Transverse colon (tissue), 4 donors: Measurements from ENCODE around the gene WDHD1. TPM values are rescaled to one million over a fixed set of nuclear protein-coding genes. Genes with fewer than 3 reads are reported as not detected.
"Not testable (repeated sequence)": the region's sequence is repeated elsewhere in the genome, so short reads cannot be mapped to it uniquely, and the experiment has no call there.

ENCODE experiments used
- DNase-seq: peaks from one replicate; pipeline ENCODE4 v3.0.0-alpha.2; 2019
- H3K27ac ChIP-seq, 4 donors: fragments of 200-600 bp; sonication (generic); 2 replicates each; pipeline ENCODE4 v1.5.1; 2016 to 2018; ENCODE audit warnings: inconsistent platforms in 4 of 4
- H3K27me3 ChIP-seq: fragments of 200-600 bp; sonication (generic); 2 replicates; pipeline ENCODE4 v1.5.1; 2017; ENCODE audit warnings: inconsistent platforms
- H3K36me3 ChIP-seq, 4 donors: fragments of 200-600 bp; sonication (generic); 2 replicates each; pipeline ENCODE4 v1.5.1; 2017 to 2019; ENCODE audit warnings: inconsistent platforms in 4 of 4
- H3K4me1 ChIP-seq, 4 donors: fragments of 200-600 bp; sonication (generic); 2 replicates each; pipeline ENCODE4 v1.5.1; 2017 to 2020; ENCODE audit warnings: inconsistent platforms in 4 of 4
- H3K4me3 ChIP-seq, 4 donors: fragments of 200-600 bp; sonication (generic); 1 replicate in 1 of 4; 2 replicates in 3 of 4; pipeline versions ENCODE4 v1.5.1 to v1.6.1; 2017 to 2019; ENCODE audit warnings: inconsistent platforms in 4 of 4
- H3K9me3 ChIP-seq, 2 donors: fragments of 200-600 bp; sonication (generic); 2 replicates each; pipeline ENCODE4 v1.5.1; 2017 to 2019; ENCODE audit warnings: inconsistent platforms in 2 of 2
- EP300 ChIP-seq: sonication (generic); formaldehyde crosslinking; IDR thresholded peaks from one replicate; pipeline ENCODE4 v1.6.1; 2017; ENCODE audit warnings: antibody characterized with exemption, low read depth
- POLR2A ChIP-seq: fragments of 450-650 bp; IDR thresholded peaks from one replicate; pipeline ENCODE4 v1.6.1; 2016; ENCODE audit warnings: antibody characterized with exemption, mild to moderate bottlenecking, moderate library complexity
- POLR2AphosphoS5 ChIP-seq, 3 donors: sonication (generic); formaldehyde crosslinking; IDR thresholded peaks; one replicate each; pipeline ENCODE4 v1.6.1; 2016; ENCODE audit warnings: antibody characterized with exemption in 3 of 3
- WGBS, 2 donors: methylation state at CpG; one replicate each; pipeline ENCODE4 v1.1.5; 2018; ENCODE audit warnings: low coverage in 1 of 2; 5-methylcytosine and 5-hydroxymethylcytosine counted together
- in situ Hi-C, 4 donors: fragments of 200-750 bp; cut with MboI; loops; one replicate each; pipeline versions ENCODE4 v1.15.0 to v1.15.1; 2017; ENCODE audit warnings: low sequenced_read_pairs in 3 of 4, low pct_ligation_motif_present in 1 of 4, low pct_unique_long_range_greater_than_20kb in 1 of 4
- intact Hi-C: fragments of 100-400 bp; cut with DNase I; formaldehyde crosslinking; loops from one replicate; pipeline ENCODE4 v1.15.1; 2023; ENCODE audit warnings: low total_unique reads
- total RNA-seq, 4 donors: library from RNA; depleted of rRNA; stranded (reverse); fragments of >200 nt; gene quantifications; one replicate each; pipeline ENCODE4 v1.1.0, GENCODE V29; 2016
- TF ChIP-seq, protein P1 (sequence below), 5 experiments: fragments of 200-600 bp in 3 of 5; fragments of 450-650 bp in 2 of 5; sonication (generic) in 3 of 5; IDR thresholded peaks; 1 replicate in 2 of 5; 2 replicates in 3 of 5; pipeline ENCODE4 v1.5.1; 2016 to 2017; ENCODE audit warnings: antibody characterized with exemption in 5 of 5, inconsistent platforms in 3 of 5, mild to moderate bottlenecking in 2 of 5, moderate library complexity in 1 of 5

The WDHD1 gene
- total RNA-seq, 4 donors from 2014 or later: 0.20 to 1.2 (median 1.1) TPM; not detected in 1

DNA sequence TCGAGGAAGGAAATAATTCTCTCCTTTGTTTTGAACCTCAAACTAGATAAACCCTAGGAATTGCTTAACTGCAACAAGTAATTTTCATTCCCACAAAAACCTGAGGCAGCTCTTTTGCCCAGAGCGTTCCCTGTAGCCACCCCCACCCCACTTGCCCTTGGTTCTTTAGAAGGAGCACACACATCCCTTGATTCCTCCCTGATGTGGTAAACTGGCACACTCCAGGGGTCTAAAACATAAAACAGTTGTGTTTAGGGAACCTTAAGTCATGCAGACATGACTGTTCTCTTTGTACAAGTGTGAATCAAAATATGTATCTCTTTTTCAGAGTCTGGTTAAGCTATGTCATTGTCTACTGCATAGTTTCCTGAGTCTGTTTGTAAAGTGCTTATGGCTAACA is 38.5 kb upstream of the WDHD1 start:
- TF ChIP-seq POLR2AphosphoS5 (IDR thresholded peaks at IDR 0.05): no peak
- no peak for TF ChIP-seq POLR2A
- TF ChIP-seq, protein P1, sequence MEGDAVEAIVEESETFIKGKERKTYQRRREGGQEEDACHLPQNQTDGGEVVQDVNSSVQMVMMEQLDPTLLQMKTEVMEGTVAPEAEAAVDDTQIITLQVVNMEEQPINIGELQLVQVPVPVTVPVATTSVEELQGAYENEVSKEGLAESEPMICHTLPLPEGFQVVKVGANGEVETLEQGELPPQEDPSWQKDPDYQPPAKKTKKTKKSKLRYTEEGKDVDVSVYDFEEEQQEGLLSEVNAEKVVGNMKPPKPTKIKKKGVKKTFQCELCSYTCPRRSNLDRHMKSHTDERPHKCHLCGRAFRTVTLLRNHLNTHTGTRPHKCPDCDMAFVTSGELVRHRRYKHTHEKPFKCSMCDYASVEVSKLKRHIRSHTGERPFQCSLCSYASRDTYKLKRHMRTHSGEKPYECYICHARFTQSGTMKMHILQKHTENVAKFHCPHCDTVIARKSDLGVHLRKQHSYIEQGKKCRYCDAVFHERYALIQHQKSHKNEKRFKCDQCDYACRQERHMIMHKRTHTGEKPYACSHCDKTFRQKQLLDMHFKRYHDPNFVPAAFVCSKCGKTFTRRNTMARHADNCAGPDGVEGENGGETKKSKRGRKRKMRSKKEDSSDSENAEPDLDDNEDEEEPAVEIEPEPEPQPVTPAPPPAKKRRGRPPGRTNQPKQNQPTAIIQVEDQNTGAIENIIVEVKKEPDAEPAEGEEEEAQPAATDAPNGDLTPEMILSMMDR (IDR thresholded peaks at IDR 0.05): no peak
- TF ChIP-seq EP300: no peak
- no peak overlapping the region for H3K4me3 ChIP-seq
- in situ Hi-C loops: no loop called here
- intact Hi-C loops: no loop called here
- no peaks in the 10 kb centered on the region for H3K27me3 ChIP-seq
- peaks cover 0 to 26% (median 10%) of the 10 kb centered on the region in 4 donors for H3K36me3 ChIP-seq
- peak overlapping the region in 1 of 4 donors; percentile 20 for H3K27ac ChIP-seq
- DNase-seq: no peak
- no peaks in the 10 kb centered on the region for H3K9me3 ChIP-seq
- H3K4me1 ChIP-seq: peaks cover 0 to 5% (median 0%) of the 10 kb centered on the region in 4 donors
- WGBS, 2 donors: 69 to 79% methylated on average over 2 of the region's 2 CpGs

DNA sequence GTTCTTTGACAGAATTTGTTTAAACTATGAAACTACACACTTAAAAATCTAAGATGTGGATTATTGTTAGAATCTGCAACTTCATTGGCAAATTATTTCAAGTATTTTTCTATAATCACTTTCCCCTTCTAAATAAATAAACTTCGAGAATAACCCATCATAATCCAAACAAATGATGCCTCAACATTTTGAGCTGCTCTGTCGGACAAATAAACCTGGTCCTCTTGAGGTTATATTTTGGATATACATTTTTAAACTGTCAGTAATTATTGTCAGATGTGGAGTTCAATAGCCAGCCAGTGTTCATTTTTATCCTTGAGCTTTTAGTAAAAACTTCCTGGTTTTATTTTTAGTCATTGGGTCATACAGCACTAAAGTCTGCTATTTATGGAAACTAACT is 38.0 kb upstream of the WDHD1 start:
- H3K4me3 ChIP-seq, H3K4me1 ChIP-seq, H3K27ac ChIP-seq, H3K27me3 ChIP-seq, in situ Hi-C loops, H3K9me3 ChIP-seq, intact Hi-C loops, DNase-seq: not testable (repeated sequence)
- WGBS, 2 donors: 67 to 85% methylated on average over 2 of the region's 2 CpGs
- peaks cover 0 to 26% (median 10%) of the 10 kb centered on the region in 4 donors for H3K36me3 ChIP-seq

DNA sequence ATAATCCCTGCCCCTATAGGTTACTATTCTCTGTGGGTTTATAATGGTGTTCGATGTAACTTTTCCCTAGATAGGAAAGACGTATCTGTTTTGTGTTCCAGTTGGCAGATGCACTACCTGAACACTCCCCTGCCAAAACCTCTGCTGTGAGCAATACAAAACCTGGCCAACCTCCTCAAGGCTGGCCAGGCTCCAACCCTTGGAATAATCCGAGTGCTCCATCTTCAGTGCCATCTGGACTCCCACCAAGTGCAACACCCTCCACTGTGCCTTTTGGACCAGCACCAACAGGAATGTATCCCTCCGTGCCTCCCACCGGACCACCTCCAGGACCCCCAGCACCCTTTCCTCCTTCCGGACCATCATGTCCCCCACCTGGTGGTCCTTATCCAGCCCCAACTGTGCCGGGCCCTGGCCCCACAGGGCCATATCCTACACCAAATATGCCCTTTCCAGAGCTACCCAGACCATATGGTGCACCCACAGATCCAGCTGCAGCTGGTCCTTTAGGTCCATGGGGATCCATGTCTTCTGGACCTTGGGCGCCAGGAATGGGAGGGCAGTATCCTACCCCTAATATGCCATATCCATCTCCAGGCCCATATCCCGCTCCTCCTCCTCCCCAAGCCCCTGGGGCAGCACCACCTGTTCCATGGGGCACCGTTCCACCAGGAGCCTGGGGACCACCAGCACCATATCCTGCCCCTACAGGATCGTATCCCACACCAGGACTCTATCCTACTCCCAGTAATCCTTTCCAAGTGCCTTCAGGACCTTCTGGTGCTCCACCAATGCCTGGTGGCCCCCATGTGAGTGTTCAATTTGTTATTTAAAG is 35.8 kb upstream of the WDHD1 start:
- TF ChIP-seq, protein P1 (IDR thresholded peaks at IDR 0.05): no peak
- TF ChIP-seq POLR2AphosphoS5 (IDR thresholded peaks at IDR 0.05): no peak
- no peak for TF ChIP-seq EP300
- no peak for TF ChIP-seq POLR2A
- Histone ChIP-seq H3K4me1 (peaks cover 0 to 6% (median 4%) of the 10 kb centered on the region in 4 donors), H3K9me3 (no peaks in the 10 kb centered on the region), H3K27me3 (no peaks in the 10 kb centered on the region), H3K27ac (peak overlapping the region in 2 of 4 donors; percentile 7 to 26), H3K4me3 (no peak overlapping the region), H3K36me3 (peaks cover 0 to 26% (median 12%) of the 10 kb centered on the region in 4 donors)
- intact Hi-C loops (no loop called here), in situ Hi-C loops (no loop called here)
- DNase-seq: no peak
- WGBS, 2 donors: 64 to 89% methylated on average over 2 to 11 of the region's 11 CpGs

DNA sequence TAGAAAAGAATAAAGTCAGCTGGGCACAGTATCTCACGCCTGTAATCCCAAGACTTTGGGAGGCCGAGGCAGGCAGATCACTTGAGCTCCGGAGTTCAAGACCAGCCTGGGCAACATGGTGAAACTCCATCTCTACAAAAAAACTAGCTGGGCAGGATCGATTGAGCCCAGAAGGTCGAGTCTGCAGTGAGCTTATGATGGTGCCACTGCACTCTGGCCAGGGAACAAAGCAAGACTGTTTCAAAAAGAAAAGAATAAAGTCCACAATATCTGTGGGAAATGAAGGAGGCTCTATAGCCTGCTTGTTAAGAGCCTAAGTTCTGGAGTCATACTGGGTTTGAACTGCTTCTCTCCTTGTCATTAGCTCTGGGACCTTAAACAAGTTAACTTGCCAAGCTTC is 32.4 kb upstream of the WDHD1 start:
- WGBS, 2 donors: 93% methylated on average over 4 to 5 of the region's 5 CpGs
- H3K4me1 ChIP-seq: peaks cover 3 to 22% (median 8%) of the 10 kb centered on the region in 4 donors
- no peak for TF ChIP-seq POLR2A
- no peak for TF ChIP-seq EP300
- TF ChIP-seq, protein P1 (IDR thresholded peaks at IDR 0.05): no peak
- TF ChIP-seq POLR2AphosphoS5 (IDR thresholded peaks at IDR 0.05): no peak
- no peak overlapping the region for H3K4me3 ChIP-seq
- no peaks in the 10 kb centered on the region for H3K9me3 ChIP-seq
- H3K36me3 ChIP-seq: peaks cover 0 to 15% (median 7%) of the 10 kb centered on the region in 4 donors
- no peak for DNase-seq
- intact Hi-C loops: no loop called here
- in situ Hi-C loops: no loop called here
- no peak overlapping the region for H3K27ac ChIP-seq
- no peaks in the 10 kb centered on the region for H3K27me3 ChIP-seq
